Measurements from ENCODE around the gene SRGAP1.

- TF ChIP-seq CTCF (IDR thresholded peaks at IDR 0.05; ENCODE audit: low read length) (no peak), EZH2 (IDR thresholded peaks at IDR 0.05; ENCODE audit: borderline replicate concordance, low read length) (no peak)
Measured at GRCh38 chr12:63795032-63795687, 49.3 kb upstream of the SRGAP1 start.

All from OCI-LY1 (cell line).